Ammon's horn (tissue), 1 donor: ENCODE results near the gene HSD11B2.
A peak's percentile ranks its signal among the peaks of the same experiment; 100 is the strongest.

ENCODE experiments used
- DNase-seq: peaks from one replicate; pipeline ENCODE4 v3.0.0-alpha.2; 2016; ENCODE audit warnings: low spot score

The HSD11B2 gene

GRCh38 chr16:67430977-67431774, at the start of gene HSD11B2:
Gene HSD11B2 (plus strand): TSS chr16:67431121. CDS start chr16:67431249, 128 bp downstream.
- peak; percentile 64 for DNase-seq

- DNase-seq = no peak
Observed at GRCh38 chr16:67383284-67383683, 47.6 kb upstream of the HSD11B2 start.

GRCh38 chr16:67384778-67385510, 46.0 kb upstream of the HSD11B2 start:
- DNase-seq = no peak

GRCh38 chr16:67386861-67387455, 44.0 kb upstream of the HSD11B2 start:
- no peak for DNase-seq

GRCh38 chr16:67387479-67388079, 43.3 kb upstream of the HSD11B2 start:
- DNase-seq = no peak

GRCh38 chr16:67388191-67388590, 42.7 kb upstream of the HSD11B2 start:
- no peak for DNase-seq

- no peak for DNase-seq
Observed at GRCh38 chr16:67388591-67388990, 42.3 kb upstream of the HSD11B2 start.

- DNase-seq = peak; percentile 83
Observed at GRCh38 chr16:67389911-67390815, 40.8 kb upstream of the HSD11B2 start.

- peak; percentile 41 for DNase-seq
Observed at GRCh38 chr16:67390816-67391423, 40.0 kb upstream of the HSD11B2 start.

- peak; percentile 97 for DNase-seq
Observed at GRCh38 chr16:67391424-67392300, 39.3 kb upstream of the HSD11B2 start.

- no peak for DNase-seq
Observed at GRCh38 chr16:67392301-67393059, 38.4 kb upstream of the HSD11B2 start.

GRCh38 chr16:67393111-67393787, 37.7 kb upstream of the HSD11B2 start, which contains the start of gene TPPP3:
Gene TPPP3 (minus strand): TSS chr16:67393498. CDS start chr16:67391111, 2,387 bp downstream.
- peak; percentile 87 for DNase-seq

GRCh38 chr16:67393788-67394154, 37.1 kb upstream of the HSD11B2 start:
- DNase-seq = no peak

- DNase-seq = no peak
Observed at GRCh38 chr16:67394155-67395104, 36.5 kb upstream of the HSD11B2 start.

GRCh38 chr16:67395105-67395457, 35.8 kb upstream of the HSD11B2 start:
- DNase-seq = no peak

GRCh38 chr16:67395458-67396158, 35.3 kb upstream of the HSD11B2 start:
- DNase-seq = no peak
